GM18505 (cell line): ENCODE results near the gene DHRS3.
"Not testable (repeated sequence)": the region's sequence is repeated elsewhere in the genome, so short reads cannot be mapped to it uniquely, and the experiment has no call there.

ENCODE experiments used
- ATAC-seq: cut with Tn5 transposase; IDR thresholded peaks from one replicate; pipeline ENCODE4 v1.9.1; 2021; ENCODE audit not compliant: unreplicated experiment
- POLR2A ChIP-seq: IDR thresholded peaks from 4 replicates; pipeline ENCODE4 v1.6.1; 2011; ENCODE audit warnings: borderline replicate concordance; ENCODE audit not compliant: insufficient read depth, insufficient read length; ENCODE audit errors: extremely low read depth

The DHRS3 gene

DNA sequence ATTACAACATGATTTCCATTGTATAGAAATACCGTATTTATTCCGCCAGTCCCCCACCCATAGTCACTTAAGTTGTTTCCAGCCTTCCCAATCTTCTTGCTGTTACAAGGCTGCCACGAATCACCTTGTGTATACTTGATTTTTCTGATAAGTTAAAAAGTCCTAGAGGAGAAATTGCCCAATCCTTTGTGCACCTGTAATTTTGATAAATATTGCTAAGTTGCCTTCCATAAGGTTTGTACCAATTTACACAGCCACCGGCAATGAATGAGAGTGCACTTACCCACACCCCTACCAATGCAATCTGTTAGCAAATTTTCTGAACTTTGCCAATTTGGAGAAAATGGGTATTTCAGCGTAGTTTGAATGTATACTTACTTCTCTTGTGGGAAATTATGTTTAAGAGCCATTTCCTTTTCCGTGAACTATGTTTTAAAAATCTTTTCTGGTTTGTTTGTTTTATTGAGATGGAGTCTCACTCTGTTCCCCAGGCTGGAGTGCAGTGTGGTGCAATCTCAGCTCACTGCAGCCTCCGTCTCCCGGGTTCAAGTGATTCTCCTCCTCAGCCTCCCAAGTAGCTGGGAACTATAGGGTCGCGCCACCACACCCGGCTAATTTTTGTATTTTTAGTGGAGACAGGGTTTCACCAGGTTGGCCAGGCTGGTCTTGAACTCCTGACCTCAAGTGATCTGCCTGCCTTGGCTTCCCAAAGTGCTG lies 87.4 kb downstream of the DHRS3 start:
- no peak for TF ChIP-seq POLR2A
- no peak for ATAC-seq

DNA sequence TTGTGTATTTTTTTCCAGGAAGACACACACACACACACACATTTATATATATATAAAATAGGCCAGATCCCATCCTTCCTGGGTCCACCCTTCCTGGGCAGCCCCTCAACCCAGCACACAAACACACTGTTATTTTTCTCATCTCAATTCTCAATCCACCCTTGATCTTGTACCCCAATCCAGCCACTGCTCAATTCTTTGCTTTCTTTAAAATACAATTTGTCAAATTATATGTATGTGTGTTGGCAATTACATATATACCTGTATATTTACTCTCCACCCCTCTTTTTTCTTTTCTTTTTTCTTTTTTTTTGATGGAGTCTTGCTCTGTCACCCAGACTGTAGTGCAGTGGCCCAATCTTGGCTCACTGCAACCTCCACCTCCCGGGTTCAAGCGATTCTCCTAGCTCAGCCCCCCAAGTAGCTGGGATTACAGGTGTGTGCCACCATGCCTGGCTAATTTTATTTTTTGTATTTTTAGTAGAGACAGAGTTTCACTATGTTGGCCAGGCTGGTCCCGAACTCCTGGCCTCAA lies 88.3 kb downstream of the DHRS3 start:
- ATAC-seq, result no peak
- no peak for TF ChIP-seq POLR2A

DNA sequence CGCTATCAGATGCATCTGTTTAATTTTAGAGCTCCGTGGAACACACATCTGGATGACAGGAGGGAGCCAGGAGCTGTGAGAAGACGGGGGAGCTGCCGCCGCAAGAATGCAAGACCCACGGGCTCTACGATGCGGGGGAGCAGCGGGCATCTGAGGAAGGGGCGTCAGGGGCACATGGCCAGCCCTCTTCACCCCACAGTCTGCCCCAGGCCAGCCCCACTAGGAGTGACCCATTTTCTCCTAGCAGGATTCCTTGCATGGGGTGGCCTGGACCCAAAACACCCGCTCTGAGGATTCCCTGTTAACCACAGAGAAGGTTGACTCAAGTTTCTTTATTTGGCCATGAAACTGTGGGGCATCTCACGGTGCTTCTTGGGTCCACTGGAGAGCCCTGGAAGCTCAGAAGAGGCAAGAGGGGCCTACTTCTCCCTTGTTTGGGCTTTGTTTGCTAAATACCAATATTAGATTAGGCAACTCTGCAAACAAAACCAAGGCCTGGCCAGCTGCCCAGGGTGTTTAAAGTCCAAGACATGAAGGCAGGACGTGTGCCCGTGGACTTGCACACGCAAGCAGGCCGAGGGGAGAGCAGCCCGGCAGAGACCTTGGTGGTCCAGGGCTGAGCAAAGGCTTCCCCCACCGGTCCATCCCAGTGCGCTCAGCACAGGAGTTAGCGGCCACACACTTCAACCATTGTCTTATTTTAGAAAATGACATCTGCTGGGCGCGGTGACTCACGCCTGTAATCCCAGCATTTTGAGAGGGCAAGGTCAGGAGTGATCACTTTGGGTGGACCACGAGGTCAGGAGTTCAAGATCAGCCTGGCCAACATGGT lies 89.8 kb downstream of the DHRS3 start:
- TF ChIP-seq POLR2A, result no peak

DNA sequence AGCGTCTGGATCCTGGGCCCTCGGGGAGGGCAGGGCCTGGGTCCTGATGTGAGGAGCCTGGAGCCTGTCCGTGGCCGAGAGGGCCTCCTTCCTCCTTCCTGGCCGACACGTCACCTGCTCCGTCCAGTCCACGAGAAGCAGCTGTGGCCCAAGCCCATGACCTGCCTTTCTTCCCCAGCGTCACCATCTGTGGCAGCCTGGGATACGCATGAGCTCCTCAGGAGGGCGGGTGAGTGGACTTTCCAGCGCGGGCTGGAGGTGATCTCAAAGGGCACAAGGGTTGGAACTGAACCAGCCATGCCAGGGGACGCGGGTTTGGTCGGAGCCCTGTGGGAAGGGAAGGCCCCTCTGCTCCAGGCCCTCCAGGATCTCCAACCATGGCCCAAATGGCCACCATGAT lies 90.4 kb downstream of the DHRS3 start:
- no peak for ATAC-seq
- TF ChIP-seq POLR2A, result no peak

More for the DNA sequence above, 89.8 kb downstream of the DHRS3 start:
- no peak for ATAC-seq

DNA sequence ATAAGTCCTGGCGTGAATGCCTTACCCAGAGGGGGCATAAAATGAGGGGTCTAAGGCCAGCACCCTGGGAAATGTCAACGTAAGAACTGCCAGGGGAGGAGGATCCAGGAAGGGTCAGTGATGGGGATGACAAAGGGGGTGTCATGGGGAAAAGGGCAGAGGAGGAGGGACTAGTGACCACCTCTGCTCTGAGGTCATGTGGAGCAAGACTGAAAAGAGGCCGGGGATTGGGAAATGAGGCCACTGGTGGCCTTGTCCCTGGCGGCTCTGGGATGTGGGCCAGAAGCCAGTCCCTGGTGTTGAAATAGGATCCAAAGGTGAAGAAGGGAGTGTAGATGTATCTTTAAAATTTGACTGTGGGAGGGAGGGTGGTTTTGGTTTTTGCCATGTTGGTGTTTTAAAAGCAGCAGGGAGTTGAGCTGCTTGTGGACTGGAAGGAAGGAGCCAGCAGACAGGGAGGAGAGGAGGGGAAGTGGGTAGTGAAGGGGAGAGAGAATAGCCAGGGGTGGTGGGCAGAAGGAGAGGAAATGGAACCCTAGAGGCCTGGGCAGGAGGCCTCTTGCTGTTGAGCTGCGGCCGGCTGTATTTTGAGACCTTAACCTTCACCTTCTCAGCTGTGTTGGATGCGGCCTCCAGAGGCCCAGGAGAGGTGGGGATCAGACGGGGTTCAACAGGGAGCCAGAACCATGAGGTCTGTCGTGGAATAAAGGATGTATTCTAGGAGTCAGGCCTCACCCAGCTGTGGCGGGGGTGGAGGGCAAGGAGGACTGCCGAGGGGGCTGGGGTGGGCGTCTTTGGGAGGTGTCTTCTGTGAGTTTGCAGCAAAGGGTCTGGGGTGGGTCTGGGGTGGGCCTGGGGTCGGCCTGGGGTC lies 92.5 kb downstream of the DHRS3 start:
- no peak for ATAC-seq
- TF ChIP-seq POLR2A, result no peak

DNA sequence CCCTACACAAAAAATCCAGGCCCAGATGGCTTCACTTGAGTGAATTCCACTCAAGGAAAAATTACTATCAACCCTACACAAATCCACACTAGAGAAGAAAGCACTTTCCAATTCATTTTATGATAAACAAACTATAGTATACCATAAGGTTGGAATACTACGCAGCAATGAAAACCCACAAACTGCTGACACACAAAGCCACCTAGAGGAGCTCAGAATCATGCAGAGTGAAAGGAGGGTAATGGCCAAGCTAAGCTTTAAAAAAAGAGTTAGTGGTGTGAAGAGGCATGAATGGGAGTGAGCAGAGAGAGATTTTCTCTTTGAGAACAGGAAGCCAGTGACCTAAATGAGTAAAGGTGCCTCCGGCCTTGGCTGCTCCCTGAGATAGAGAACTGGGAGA lies 93.7 kb downstream of the DHRS3 start:
- TF ChIP-seq POLR2A, result no peak
- ATAC-seq, result no peak

DNA sequence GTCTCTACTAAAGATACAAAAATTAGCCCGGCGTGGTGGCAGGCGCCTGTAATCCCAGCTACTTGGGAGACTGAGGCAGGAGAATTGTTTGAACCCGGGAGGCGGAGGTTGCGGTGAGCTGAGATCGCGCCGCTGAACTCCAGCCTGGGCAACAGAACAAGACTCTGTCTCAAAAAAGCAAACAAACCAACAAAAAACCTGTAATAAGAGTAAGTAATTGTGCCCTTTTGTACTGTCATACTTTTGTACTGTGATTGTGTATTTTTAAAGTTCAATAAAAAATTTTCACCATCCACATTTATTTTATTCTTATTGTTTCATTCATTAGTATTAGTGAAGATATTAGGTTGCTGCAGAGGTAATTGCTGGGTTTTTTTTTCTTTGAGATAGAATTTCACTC lies 95.2 kb downstream of the DHRS3 start:
- not testable (repeated sequence) for ATAC-seq

DNA sequence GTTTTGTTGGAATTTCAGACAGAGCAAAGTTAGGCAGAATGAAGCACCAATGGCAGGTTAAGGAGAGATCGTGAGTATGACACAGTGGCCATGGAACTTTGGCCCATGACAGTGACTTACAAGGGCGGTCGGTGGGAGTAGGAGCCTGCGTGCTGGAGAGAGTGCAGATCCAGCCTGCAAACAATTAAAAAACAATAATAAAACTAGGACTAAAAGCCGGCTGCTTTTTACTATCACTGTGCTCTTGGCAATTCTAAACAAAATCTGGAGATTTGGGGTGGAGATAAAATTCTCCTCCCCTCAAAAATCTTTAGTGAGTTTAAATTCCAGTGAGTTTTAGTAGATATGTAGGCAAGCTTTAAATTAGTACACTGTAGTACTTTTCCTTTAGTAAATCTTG lies 96.9 kb downstream of the DHRS3 start:
- TF ChIP-seq POLR2A, result no peak
- no peak for ATAC-seq

DNA sequence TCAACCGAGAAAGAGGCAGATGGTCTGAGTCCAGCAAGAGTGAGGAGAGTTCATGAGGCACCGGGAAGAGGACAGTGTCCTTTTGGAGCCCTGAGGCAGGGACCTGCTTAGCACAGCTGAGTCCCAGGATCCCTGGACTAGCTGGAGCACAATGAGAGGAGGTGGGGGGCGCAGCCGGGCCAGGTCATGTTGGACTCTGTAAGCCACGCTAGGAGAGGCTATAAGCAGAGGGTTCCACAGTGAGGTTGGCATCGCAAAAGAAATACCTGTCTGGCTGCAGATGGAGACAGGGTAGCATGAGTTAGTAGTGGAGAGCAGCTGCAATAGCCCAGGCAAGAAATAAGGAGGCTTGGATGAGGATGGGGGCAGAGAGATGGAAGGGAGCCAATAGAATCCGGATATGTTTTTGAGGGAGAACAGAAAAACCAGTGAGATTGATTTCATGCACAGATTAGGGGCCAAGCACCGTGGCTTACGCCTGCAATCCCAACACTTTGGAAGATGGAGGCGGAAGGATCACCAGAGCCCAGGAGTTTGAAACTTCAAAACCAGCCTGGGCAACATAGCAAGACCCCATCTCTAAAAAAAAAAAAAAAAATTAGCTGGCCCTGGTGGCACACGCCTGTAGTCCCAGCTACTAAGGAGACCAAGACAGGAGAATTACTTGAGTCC lies 98.2 kb downstream of the DHRS3 start:
- ATAC-seq, result no peak
- TF ChIP-seq POLR2A, result no peak

DNA sequence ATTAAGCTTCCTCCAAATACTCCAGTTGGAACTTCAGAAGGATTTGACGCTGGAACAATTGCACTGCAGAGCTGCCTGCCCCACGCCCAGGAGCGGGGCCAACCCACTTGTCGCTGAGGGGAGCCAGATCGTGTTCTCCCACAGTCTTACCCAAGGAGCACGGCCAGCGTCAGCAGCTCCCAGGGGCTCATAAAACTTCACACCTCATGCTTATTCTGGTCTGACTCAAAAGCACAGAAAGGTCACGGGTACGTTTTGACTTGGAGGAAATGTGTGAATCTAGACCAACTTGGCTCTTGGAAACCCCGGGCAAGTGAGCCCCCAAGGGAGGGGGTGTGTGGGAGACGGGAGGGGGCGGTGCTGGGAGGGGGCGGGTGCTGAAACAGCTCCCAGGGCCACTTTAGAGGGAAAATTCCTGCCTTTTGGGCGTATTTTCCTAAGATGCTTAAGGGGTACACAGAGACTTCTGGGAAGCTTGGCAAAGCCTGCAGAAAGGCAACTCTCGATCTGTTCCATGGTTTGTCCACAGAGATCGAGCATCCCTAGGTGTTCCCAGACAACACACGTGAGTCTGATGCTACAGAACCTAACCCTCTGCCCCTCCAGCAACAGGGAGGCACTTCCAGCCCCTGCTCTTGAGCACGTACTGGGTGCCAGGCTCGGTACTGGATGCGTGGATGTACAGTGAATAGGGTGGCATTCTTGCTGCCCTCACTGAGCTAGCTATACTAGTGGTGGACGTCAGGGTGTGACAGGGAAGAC lies 98.9 kb downstream of the DHRS3 start:
- ATAC-seq, result no peak
- no peak for TF ChIP-seq POLR2A
